GM18505 (cell line): ENCODE data around the gene PRKAG2.

ENCODE experiments used
- ATAC-seq: cut with Tn5 transposase; IDR thresholded peaks from one replicate; pipeline ENCODE4 v1.9.1; 2021; ENCODE audit not compliant: unreplicated experiment
- POLR2A ChIP-seq: IDR thresholded peaks from 4 replicates; pipeline ENCODE4 v1.6.1; 2011; ENCODE audit warnings: borderline replicate concordance; ENCODE audit not compliant: insufficient read depth, insufficient read length; ENCODE audit errors: extremely low read depth

PRKAG2 gene

GRCh38 chr7:151852486-151853396 is 24.2 kb downstream of the PRKAG2 start:
- ATAC-seq = no peak
- no peak for TF ChIP-seq POLR2A

- peak; percentile 20 for ATAC-seq
- no peak for TF ChIP-seq POLR2A
Measured at GRCh38 chr7:151851782-151852181, 25.1 kb downstream of the PRKAG2 start.

GRCh38 chr7:151851145-151851751 is 25.7 kb downstream of the PRKAG2 start:
- no peak for TF ChIP-seq POLR2A
- peak; percentile 69 for ATAC-seq

GRCh38 chr7:151850491-151851124 is 26.3 kb downstream of the PRKAG2 start:
- no peak for ATAC-seq
- TF ChIP-seq POLR2A = no peak

- TF ChIP-seq POLR2A = no peak
Measured at GRCh38 chr7:151849879-151850260, 27.0 kb downstream of the PRKAG2 start.

GRCh38 chr7:151849008-151849878 is 27.7 kb downstream of the PRKAG2 start:
- ATAC-seq = no peak
- no peak for TF ChIP-seq POLR2A

More at GRCh38 chr7:151849879-151850260, 27.0 kb downstream of the PRKAG2 start:
- no peak for ATAC-seq

- ATAC-seq = no peak
- no peak for TF ChIP-seq POLR2A
Measured at GRCh38 chr7:151847681-151848081, 29.2 kb downstream of the PRKAG2 start.

GRCh38 chr7:151847136-151847535 is 29.8 kb downstream of the PRKAG2 start:
- no peak for TF ChIP-seq POLR2A

GRCh38 chr7:151845412-151846205 is 31.3 kb downstream of the PRKAG2 start:
- ATAC-seq = no peak
- TF ChIP-seq POLR2A = no peak

More at GRCh38 chr7:151847136-151847535, 29.8 kb downstream of the PRKAG2 start:
- no peak for ATAC-seq

- no peak for ATAC-seq
- no peak for TF ChIP-seq POLR2A
Measured at GRCh38 chr7:151844825-151845200, 32.1 kb downstream of the PRKAG2 start.

GRCh38 chr7:151844071-151844824 is 32.7 kb downstream of the PRKAG2 start:
- no peak for ATAC-seq
- TF ChIP-seq POLR2A = no peak
